ENCODE data around the gene DSC2.
"Not testable (repeated sequence)": the region's sequence is repeated elsewhere in the genome, so short reads cannot be mapped to it uniquely, and the experiment has no call there.

Gene DSC2

DNA sequence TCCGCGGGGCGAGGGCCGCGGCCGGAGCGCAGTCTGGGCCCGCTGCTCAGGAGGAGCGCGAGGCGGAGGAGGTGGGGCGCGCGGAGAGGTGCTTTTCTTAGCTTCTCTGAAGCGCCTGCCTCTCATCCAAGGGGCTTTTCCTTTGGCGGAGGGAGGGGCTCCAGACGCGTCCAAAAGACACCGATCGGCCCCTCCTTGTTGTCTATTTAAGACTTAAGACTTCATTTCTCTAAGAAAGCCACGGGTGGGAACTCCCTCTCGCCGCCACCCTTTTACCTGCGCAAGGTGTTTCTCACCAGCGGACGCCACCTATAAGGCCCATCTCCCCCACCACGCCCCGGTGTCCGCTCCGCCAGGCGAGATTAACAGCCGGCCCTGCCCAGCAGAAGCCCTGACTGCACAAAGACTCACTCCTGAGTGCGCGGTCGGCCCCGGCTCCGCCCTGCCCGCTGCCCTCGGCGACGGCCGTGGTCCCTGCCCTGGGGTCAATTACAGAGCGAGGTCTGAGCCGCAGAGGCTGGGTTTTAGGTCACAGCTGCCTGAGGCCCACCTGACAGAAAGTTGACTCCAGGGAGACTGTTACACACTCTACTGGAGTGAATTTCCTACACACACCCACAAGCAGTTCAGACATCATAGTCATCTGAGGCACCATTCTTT is at the start of gene DSC2:
Gene DSC2, minus strand, starts transcription at position 397 of the 660 bp plus-strand sequence. CDS start 450 bp downstream, outside the sequence.
- DNase-seq: no peak

GRCh38 chr18:31149351-31149750 is 47.1 kb upstream of the DSC2 start:
- no peak for DNase-seq

GRCh38 chr18:31148600-31148999 is 46.4 kb upstream of the DSC2 start:
- peak; percentile 12 for DNase-seq

GRCh38 chr18:31146809-31147208 is 44.6 kb upstream of the DSC2 start:
- no peak for DNase-seq

GRCh38 chr18:31143025-31143424 is 40.8 kb upstream of the DSC2 start:
- no peak for DNase-seq

- DNase-seq: no peak
Observed at GRCh38 chr18:31138709-31139108, 36.5 kb upstream of the DSC2 start.

- peak; percentile 8 for DNase-seq
Observed at GRCh38 chr18:31134988-31135529, 32.8 kb upstream of the DSC2 start.

GRCh38 chr18:31129398-31130115 is 27.3 kb upstream of the DSC2 start:
- peak; percentile 33 for DNase-seq

- DNase-seq: no peak
Observed at GRCh38 chr18:31125878-31126277, 23.7 kb upstream of the DSC2 start.

GRCh38 chr18:31123125-31123524 is 20.9 kb upstream of the DSC2 start:
- DNase-seq: not testable (repeated sequence)

DNA sequence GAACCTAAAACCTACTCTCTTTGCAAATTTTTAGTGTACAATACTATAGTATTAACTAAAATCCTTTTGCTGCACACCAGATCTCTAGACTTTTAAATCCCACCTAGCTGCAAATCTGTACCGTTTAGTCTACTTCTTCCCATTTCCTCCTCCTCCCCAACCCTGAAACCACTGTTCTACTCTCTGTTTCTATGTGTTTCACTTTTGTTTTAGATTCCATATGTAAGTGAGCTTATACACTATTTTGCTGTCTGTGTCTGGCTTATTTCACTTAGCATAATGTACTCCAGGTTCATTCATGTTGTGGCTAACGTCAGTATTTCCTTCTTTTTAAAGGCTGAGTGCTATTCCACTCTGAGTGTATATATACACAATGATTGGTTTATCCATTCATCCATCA is 18.4 kb upstream of the DSC2 start:
- peak; percentile 23 for DNase-seq

DNA sequence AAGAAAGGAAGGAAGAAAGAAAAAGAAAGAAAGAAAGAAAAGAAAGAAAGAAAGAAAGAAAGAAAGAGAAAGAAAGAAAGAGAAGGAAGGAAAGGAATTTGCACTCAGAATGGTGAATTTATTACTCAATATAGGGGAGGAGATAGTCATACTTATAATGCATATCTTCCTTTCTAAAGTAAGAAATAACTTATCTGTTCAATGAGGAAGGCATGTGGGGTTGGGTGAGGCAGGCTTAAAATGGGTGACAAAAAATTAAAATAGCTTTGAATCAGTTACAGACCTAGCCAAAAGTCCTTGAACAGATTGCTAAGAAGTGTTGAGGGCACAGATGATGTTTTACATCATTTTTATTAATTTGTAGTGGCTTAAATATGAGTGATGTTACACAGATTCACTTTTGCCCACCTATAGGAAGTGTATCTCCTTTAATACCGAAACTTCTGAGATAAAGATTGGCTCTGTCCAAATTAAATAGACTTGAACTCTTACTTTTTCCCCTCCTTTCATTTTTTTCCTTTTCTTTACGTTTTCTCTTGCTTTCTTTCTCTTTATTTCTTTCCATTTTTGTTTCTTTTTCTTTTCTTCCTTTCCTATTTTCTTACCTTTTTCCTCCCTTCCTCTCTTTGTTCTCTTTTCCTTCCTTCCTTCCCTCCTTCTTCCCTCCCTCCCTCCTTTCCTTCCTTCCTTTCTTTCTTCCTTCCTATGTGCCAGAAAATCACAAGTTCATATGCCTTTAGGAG is 14.8 kb upstream of the DSC2 start:
- DNase-seq: no peak

DNA sequence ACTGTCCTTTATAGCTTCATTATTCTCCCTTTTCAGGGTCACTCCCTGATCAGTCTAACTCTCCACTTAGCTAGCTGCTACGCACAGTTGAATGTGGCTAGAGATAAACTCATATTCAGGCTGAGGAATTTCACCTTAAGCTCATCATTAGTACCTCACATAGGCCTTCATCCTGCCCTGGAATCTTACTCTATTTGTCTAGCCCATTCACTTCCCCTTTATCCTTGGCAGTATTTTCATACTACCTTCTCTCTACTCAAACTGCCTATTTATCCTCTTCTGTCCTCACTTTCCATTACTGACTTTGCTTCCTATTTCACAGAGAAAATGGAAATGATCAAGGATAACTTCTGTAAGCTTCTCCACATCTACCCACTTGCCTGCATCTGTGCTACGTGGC is 10.6 kb upstream of the DSC2 start:
- peak; percentile 12 for DNase-seq

- no peak for DNase-seq
Observed at GRCh38 chr18:31105733-31106132, 3.5 kb upstream of the DSC2 start.

DNA sequence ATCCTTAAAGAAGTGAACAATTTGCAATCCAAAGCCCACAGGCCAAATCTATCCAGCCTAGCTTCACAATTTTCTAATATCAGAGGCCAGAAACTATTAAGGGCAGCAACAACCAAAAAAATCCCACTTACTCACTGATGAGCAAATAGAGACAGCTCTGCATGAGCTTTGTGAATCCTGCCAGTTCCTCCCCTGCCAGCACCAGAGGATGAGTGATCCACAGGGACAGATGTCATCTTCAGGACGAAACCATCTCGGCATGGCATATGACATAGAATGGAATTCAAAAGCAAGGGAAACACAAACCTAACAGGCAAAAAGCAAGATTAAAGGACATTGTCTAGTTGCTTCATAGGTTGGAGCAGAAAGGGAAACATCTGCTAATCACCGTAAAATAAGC is 2.2 kb upstream of the DSC2 start:
- no peak for DNase-seq

GRCh38 chr18:31103423-31103822 is 1.2 kb upstream of the DSC2 start:
- no peak for DNase-seq

DNA sequence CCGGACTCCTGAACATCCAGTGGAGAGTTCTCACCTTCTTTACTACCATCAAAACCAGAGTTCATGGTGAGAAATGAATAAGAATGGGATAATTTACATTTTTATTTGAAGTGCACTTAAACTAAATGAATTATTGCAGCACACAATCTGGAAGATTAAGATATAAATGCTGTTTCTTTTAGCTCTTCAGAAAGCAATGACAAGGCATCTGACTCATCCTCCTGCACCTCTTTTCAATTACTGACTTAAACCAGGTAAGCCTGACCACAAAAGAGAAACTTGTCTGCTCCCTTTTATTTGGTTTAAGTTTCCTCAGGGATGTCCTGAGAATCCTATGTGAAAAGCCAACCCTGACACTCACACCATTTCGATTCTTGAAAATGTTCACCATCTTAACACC is 720 bp upstream of the DSC2 start:
- DNase-seq: peak; percentile 9

DNA sequence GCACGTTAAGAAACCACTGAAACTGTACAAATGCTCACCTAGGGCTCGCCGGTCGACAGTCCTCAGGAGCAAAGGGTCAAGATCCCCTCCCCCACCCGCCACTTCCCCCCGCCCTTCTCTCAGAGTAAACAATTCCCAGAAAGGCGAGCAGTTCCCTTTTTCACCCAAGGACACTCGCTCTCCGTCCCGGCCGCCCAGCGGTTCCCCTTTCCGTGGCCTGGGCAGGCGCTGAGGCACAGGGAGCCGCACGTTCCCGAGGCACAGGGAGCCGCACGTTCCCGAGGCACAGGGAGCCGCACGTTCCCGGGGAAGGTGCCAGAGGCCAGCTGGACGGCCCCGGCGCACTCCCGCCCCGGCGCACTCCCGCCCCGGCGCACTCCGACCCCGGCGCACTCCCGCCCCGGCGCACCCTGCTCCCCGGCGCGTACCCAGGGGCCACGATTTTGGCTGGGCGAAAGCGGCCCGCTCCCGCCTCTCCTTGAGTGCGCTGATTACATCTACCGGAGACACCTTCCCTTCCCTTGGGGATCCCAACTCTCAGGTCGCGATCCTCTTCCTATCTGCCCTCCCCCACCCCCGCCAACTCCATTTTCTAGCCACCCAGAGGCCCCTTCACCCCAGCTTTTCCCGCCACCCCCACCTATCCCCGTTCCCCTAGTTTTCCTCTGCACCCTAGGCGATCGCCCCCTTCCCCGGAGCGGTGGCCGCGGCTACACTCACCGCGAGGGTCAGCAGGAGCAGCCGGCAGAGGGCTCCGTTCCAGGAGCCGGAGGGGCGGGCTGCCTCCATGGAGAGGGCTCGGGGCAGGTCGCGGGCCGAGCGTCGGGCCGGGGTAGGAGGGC is 817 bp downstream of the DSC2 start:
- DNase-seq: peak; percentile 86

GRCh38 chr18:31100436-31101182 is 1.6 kb downstream of the DSC2 start:
- DNase-seq: no peak

DNA sequence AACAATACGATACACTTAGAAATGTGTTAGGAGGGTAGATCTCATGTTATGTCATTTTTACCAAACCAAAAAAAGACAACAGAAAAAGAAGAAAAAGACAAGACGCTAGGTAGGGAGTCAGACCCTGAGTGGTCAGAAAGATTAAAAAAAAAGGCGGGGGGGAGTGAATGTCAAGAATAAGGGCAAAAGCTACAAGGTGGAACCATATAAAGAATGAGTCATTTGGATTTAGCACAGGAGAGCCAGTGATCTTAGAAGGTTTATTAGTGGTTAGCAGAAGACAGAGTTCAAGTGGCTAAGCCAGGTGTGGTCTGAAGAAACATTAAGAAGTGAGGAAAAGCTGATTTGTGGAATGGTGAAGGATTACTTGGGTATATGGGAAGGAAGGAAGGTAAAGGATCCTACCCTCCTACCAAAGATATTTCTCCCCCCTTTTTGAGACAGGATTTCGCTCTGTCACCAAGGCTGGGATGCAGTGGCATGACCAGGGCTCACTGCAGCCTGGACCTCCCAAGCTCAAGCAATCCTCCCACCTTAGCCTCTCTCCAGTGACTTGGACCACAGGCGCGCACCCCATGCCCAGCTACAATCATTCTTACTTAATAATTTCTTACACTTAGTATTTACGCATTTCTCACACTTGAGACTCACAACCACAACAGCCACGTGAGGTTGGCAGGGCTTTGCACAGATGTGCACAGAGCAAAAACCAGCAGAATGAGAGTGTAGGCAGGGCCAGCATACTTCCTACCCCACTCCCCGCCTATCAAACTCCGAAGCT is 2.6 kb downstream of the DSC2 start:
- DNase-seq: no peak

GRCh38 chr18:31098878-31099277 is 3.3 kb downstream of the DSC2 start:
- DNase-seq: peak; percentile 7
